ENCODE measurements around the gene MAP7. TPM values are rescaled to one million over a fixed set of nuclear protein-coding genes. Genes with fewer than 3 reads are reported as not detected.
"Not testable (repeated sequence)": the region's sequence is repeated elsewhere in the genome, so short reads cannot be mapped to it uniquely, and the experiment has no call there.

The MAP7 gene
- polyA plus RNA-seq, 2 of the 4 experiments (the other 2 are of a cell fraction), result 60.6 to 64.5 TPM

GRCh38 chr6:136390959-136391358, 159.3 kb downstream of the MAP7 start:
- DNase-seq (ENCODE audit: low read depth in 1 of 2, low spot score in 1 of 2); FAIRE-seq; H3K9me3 ChIP-seq; H3K4me2 ChIP-seq; CTCF ChIA-PET; H3K4me3 ChIP-seq; ATAC-seq; POLR2A ChIA-PET: not testable (repeated sequence)
- H3K4me1 ChIP-seq, result peaks cover 31% of the 10 kb centered on the region
- peak overlapping the region in 1 of 2 experiments; percentile 57; a peak in 1 of 6 replicates for H3K27ac ChIP-seq
- WGBS (ENCODE audit: missing lambda C conversion rate), result 84% methylated on average over 1 of the region's 2 CpGs

DNA sequence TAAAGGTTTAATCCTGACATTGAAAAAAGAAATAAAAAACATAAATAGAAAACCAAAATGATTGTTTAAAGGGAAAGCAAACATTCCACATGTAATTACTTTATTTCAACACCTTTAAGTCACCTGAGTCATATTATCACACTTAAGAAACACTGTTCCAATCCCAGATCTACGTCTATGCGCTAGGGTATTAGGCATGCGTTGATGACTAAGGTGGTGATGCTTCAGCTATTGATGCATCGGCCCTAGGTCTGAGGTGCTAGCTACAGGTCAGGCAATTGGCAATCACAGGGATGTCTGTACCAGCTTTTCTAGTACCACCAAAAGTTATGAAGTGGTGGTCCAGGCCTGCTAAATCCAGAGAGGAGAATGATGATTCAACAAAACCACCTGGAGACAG, 162.9 kb downstream of the MAP7 start:
- CTCF ChIA-PET, result interaction anchor here (1.0 to 1.8 kb wide), 4 partner anchors 13 to 163 kb away, joined by 4 to 8 read pairs (median 5); partner anchors contain the start of gene MAP7
- TF ChIP-seq KDM1A (IDR thresholded peaks at IDR 0.05; ENCODE audit: low read depth), result no peak
- TF ChIP-seq MAFK (IDR thresholded peaks at IDR 0.05; ENCODE audit: partially characterized antibody), result no peak
- no peak for TF ChIP-seq ELK1 (IDR thresholded peaks at IDR 0.05; ENCODE audit: low read depth, low read length)
- no peak for TF ChIP-seq FOSL2 (IDR thresholded peaks at IDR 0.05)
- no peak for TF ChIP-seq FOSL2 (CRISPR knock-in tag; IDR thresholded peaks at IDR 0.05)
- TF ChIP-seq KDM5A (IDR thresholded peaks at IDR 0.05), result no peak
- no peak for TF ChIP-seq NFE2L2 (conservative IDR thresholded peaks at IDR 0.05; ENCODE audit: low read length)
- TF ChIP-seq FOSB (CRISPR knock-in tag; IDR thresholded peaks at IDR 0.05), result no peak
- TF ChIP-seq, protein P1, sequence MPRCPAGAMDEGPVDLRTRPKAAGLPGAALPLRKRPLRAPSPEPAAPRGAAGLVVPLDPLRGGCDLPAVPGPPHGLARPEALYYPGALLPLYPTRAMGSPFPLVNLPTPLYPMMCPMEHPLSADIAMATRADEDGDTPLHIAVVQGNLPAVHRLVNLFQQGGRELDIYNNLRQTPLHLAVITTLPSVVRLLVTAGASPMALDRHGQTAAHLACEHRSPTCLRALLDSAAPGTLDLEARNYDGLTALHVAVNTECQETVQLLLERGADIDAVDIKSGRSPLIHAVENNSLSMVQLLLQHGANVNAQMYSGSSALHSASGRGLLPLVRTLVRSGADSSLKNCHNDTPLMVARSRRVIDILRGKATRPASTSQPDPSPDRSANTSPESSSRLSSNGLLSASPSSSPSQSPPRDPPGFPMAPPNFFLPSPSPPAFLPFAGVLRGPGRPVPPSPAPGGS (IDR thresholded peaks at IDR 0.05), result no peak
- no peak for TF ChIP-seq PBX3 (IDR thresholded peaks at IDR 0.05)
- TF ChIP-seq SREBF2 (IDR thresholded peaks at IDR 0.05), result no peak
- TF ChIP-seq, protein P2, sequence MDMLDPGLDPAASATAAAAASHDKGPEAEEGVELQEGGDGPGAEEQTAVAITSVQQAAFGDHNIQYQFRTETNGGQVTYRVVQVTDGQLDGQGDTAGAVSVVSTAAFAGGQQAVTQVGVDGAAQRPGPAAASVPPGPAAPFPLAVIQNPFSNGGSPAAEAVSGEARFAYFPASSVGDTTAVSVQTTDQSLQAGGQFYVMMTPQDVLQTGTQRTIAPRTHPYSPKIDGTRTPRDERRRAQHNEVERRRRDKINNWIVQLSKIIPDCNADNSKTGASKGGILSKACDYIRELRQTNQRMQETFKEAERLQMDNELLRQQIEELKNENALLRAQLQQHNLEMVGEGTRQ (IDR thresholded peaks at IDR 0.05), result no peak
- TF ChIP-seq MAZ (IDR thresholded peaks at IDR 0.05; ENCODE audit: borderline replicate concordance, low read depth, low read length), result no peak
- TF ChIP-seq CEBPB (IDR thresholded peaks at IDR 0.05), result no peak
- no peak for TF ChIP-seq FOXS1 (CRISPR knock-in tag; IDR thresholded peaks at IDR 0.05)
- no peak for TF ChIP-seq PHF8 (IDR thresholded peaks at IDR 0.05; ENCODE audit: borderline replicate concordance, low read depth)
- Histone ChIP-seq H3K4me2 (no peak overlapping the region), H3K27ac (peak overlapping the region in 1 of 2 experiments; percentile 55; a peak in 1 of 6 replicates), H3K9me3 (no peaks in the 10 kb centered on the region), H3K4me3 (no peak overlapping the region), H3K4me1 (peaks cover 36% of the 10 kb centered on the region; the same call in 2 of the 3 replicates)
- DNase-seq (ENCODE audit: low read depth in 1 of 2, low spot score in 1 of 2), result no peak
- WGBS (ENCODE audit: missing lambda C conversion rate), result 87% methylated on average over 4 of the region's 4 CpGs
- POLR2A ChIA-PET, result no interaction called here
- FAIRE-seq, result no peak
- ATAC-seq, result no peak

DNA sequence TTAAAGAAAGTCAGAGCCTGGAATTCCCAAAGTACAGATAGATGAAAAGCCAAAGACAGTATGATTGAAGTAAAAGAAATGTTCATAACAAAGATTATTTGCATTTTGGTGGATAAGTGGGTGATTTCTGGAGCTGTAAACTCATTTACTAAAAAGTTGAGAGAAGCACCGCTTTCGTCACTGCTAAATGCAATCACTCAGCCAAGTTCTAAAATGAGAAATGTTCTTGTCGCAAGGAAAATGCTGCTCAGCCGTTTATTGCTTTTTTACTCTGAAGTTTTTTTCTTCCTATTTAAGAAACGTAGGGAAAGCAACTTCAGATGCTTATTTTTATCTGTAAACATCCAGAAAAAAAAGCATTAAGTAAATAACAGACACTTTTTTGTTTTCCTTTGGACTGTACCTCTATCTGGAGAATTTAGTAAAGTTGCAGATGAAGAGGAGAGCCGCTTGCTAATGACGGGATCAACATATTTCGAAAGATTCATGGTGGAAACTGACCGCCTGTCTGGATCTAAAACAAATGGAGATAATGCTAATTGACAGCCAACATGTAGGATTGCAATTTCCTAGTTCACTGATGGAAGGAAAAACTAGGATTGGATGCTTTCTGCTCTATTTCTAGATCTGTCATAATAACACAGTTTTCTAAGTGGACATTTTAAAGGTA, 166.8 kb downstream of the MAP7 start:
- CTCF ChIA-PET, result no interaction called here
- no peak for TF ChIP-seq MYC (IDR thresholded peaks at IDR 0.05; ENCODE audit: borderline replicate concordance, low read length)
- no peak for TF ChIP-seq ZC3H11A (IDR thresholded peaks at IDR 0.05)
- TF ChIP-seq FOSB (CRISPR knock-in tag; IDR thresholded peaks at IDR 0.05), result no peak
- TF ChIP-seq EHF (CRISPR knock-in tag; IDR thresholded peaks at IDR 0.05), result no peak
- no peak for TF ChIP-seq HDAC2 (IDR thresholded peaks at IDR 0.05)
- TF ChIP-seq PBX3 (IDR thresholded peaks at IDR 0.05), result no peak
- no peak for TF ChIP-seq CHD4 (IDR thresholded peaks at IDR 0.05; ENCODE audit: borderline replicate concordance)
- TF ChIP-seq HOXB5 (CRISPR knock-in tag; IDR thresholded peaks at IDR 0.05), result no peak
- no peak for TF ChIP-seq CBX8 (IDR thresholded peaks at IDR 0.05)
- Histone ChIP-seq H3K4me1 (peaks cover 24% of the 10 kb centered on the region; the same call in 2 of the 3 replicates), H3K4me2 (no peak overlapping the region), H3K4me3 (no peak overlapping the region), H3K27ac (no peak overlapping the region), H3K9me3 (no peaks in the 10 kb centered on the region)
- POLR2A ChIA-PET, result no interaction called here
- 90% methylated on average over 9 of the region's 9 CpGs for WGBS (ENCODE audit: missing lambda C conversion rate)
- no peak for FAIRE-seq
- no peak for ATAC-seq
- no peak for DNase-seq (ENCODE audit: low read depth in 1 of 2, low spot score in 1 of 2)
